GM12801 (cell line): ENCODE measurements around the gene COMMD1.

Experiments used
- CTCF ChIP-seq: IDR thresholded peaks from one replicate; pipeline ENCODE4 v1.5.1; 2011; ENCODE audit warnings: control low read depth; ENCODE audit not compliant: insufficient read length; ENCODE audit errors: extremely low read depth

Gene COMMD1

GRCh38 chr2:61937098-61937497 is 31.6 kb downstream of the COMMD1 start:
- no peak for TF ChIP-seq CTCF

GRCh38 chr2:61937886-61938285 is 32.4 kb downstream of the COMMD1 start:
- TF ChIP-seq CTCF: no peak

- TF ChIP-seq CTCF: no peak
Measured at GRCh38 chr2:61938511-61938910, 33.0 kb downstream of the COMMD1 start.

- TF ChIP-seq CTCF: no peak
Measured at GRCh38 chr2:61943251-61943650, 37.8 kb downstream of the COMMD1 start.

- no peak for TF ChIP-seq CTCF
Measured at GRCh38 chr2:61946666-61947065, 41.2 kb downstream of the COMMD1 start.

- no peak for TF ChIP-seq CTCF
Measured at GRCh38 chr2:61948661-61949457, 43.4 kb downstream of the COMMD1 start.

GRCh38 chr2:61949458-61949713 is 43.9 kb downstream of the COMMD1 start:
- no peak for TF ChIP-seq CTCF
